HG02885 (cell line): Measurements from ENCODE around the gene ATP2C1.

Experiments
- ATAC-seq: cut with Tn5 transposase; IDR thresholded peaks from one replicate; pipeline ENCODE4 v1.9.1; 2021; ENCODE audit warnings: mild to moderate bottlenecking; ENCODE audit not compliant: unreplicated experiment, poor library complexity

The ATP2C1 gene

GRCh38 chr3:130894130-130894985 is 474 bp downstream of the ATP2C1 start:
- peak; percentile 20 for ATAC-seq

- no peak for ATAC-seq
Measured at GRCh38 chr3:130894986-130895280, 1.0 kb downstream of the ATP2C1 start.

GRCh38 chr3:130895690-130896488 is 2.0 kb downstream of the ATP2C1 start:
- ATAC-seq: no peak

- no peak for ATAC-seq
Measured at GRCh38 chr3:130897316-130897715, 3.4 kb downstream of the ATP2C1 start.

GRCh38 chr3:130900959-130901358 is 7.1 kb downstream of the ATP2C1 start:
- ATAC-seq: peak; percentile 57

GRCh38 chr3:130901463-130902204 is 7.8 kb downstream of the ATP2C1 start:
- no peak for ATAC-seq

GRCh38 chr3:130903412-130903908 is 9.6 kb downstream of the ATP2C1 start:
- ATAC-seq: no peak

GRCh38 chr3:130904491-130904890 is 10.6 kb downstream of the ATP2C1 start:
- no peak for ATAC-seq

- no peak for ATAC-seq
Measured at GRCh38 chr3:130905551-130905950, 11.7 kb downstream of the ATP2C1 start.

GRCh38 chr3:130906374-130906995 is 12.6 kb downstream of the ATP2C1 start:
- ATAC-seq: no peak

GRCh38 chr3:130907500-130907899 is 13.6 kb downstream of the ATP2C1 start:
- no peak for ATAC-seq

- peak; percentile 44 for ATAC-seq
Measured at GRCh38 chr3:130907966-130908365, 14.1 kb downstream of the ATP2C1 start.

- ATAC-seq: no peak
Measured at GRCh38 chr3:130915567-130916292, 21.8 kb downstream of the ATP2C1 start.

GRCh38 chr3:130916507-130917167 is 22.8 kb downstream of the ATP2C1 start:
- ATAC-seq: peak; percentile 74

GRCh38 chr3:130918328-130918727 is 24.4 kb downstream of the ATP2C1 start:
- ATAC-seq: no peak

GRCh38 chr3:130925628-130926027 is 31.7 kb downstream of the ATP2C1 start:
- peak; percentile 63 for ATAC-seq

GRCh38 chr3:130926504-130926903 is 32.6 kb downstream of the ATP2C1 start:
- no peak for ATAC-seq

- no peak for ATAC-seq
Measured at GRCh38 chr3:130929804-130930203, 35.9 kb downstream of the ATP2C1 start.

GRCh38 chr3:130932979-130933378 is 39.1 kb downstream of the ATP2C1 start:
- no peak for ATAC-seq
